PC-3 (cell line): Measurements from ENCODE around the gene MEGF10. TPM values are rescaled to one million over a fixed set of nuclear protein-coding genes. Genes with fewer than 3 reads are reported as not detected.

ENCODE experiments used
- ATAC-seq: fragments of 200-7000 bp; cut with Tn5 transposase; 2 replicates; pipeline ENCODE4 v1.9.1; 2020; ENCODE audit warnings: mild to moderate bottlenecking, moderate library complexity
- BruUV-seq: library from RNA; stranded (reverse); fragments of 400-500 nt; replicated peaks from 2 replicates; lab custom pipeline; 2021; lab: Mats Ljungman, UMichigan
- CTCF ChIA-PET: fragments of 300-600 bp; sonication (Branson Sonifier 250); formaldehyde crosslinking; loops from one replicate; lab custom pipeline; 2022; ENCODE audit warnings: antibody characterized with exemption; lab: Charles Lee
- POLR2A ChIA-PET: fragments of 300-600 bp; sonication (Branson Sonifier 250); formaldehyde crosslinking; loops from one replicate; lab custom pipeline; 2022; ENCODE audit warnings: antibody characterized with exemption; ENCODE audit not compliant: unreplicated experiment; lab: Charles Lee
- DNase-seq: peaks from one replicate; pipeline ENCODE4 v3.0.0-alpha.2; 2015
- H2AFZ ChIP-seq: fragments of 300-600 bp; sonication (generic); 2 replicates; pipeline ENCODE4 v1.6.0; 2016; ENCODE audit warnings: antibody characterized with exemption, low read length
- H3F3A ChIP-seq: fragments of 300-600 bp; sonication (generic); one replicate; pipeline ENCODE4 v1.6.0; 2017; ENCODE audit warnings: antibody characterized with exemption, low read length, control low read depth, mild to moderate bottlenecking; ENCODE audit not compliant: unreplicated experiment
- H3K27ac ChIP-seq: fragments of 300-600 bp; sonication (generic); 2 replicates; pipeline ENCODE4 v1.5.1; 2016; ENCODE audit warnings: mild to moderate bottlenecking, low read length
- H3K27me3 ChIP-seq: fragments of 300-600 bp; sonication (generic); 2 replicates; pipeline ENCODE4 v1.6.1; 2016; ENCODE audit warnings: low read length, mixed read lengths
- H3K36me3 ChIP-seq: fragments of 300-600 bp; sonication (generic); 2 replicates; pipeline ENCODE4 v1.6.1; 2016; ENCODE audit warnings: low read depth, mixed run types, low read length, mixed read lengths
- H3K4me1 ChIP-seq: fragments of 300-600 bp; sonication (generic); 2 replicates; pipeline ENCODE4 v1.5.1; 2016; ENCODE audit warnings: low read length; ENCODE audit not compliant: insufficient read depth
- H3K4me2 ChIP-seq: fragments of 300-600 bp; sonication (generic); 2 replicates; pipeline ENCODE4 v1.6.0; 2016; ENCODE audit warnings: low read length
- H3K4me3 ChIP-seq: fragments of 300-600 bp; sonication (generic); 2 replicates; pipeline ENCODE4 v1.5.1; 2016; ENCODE audit warnings: mild to moderate bottlenecking, low read length, mixed read lengths
- H3K79me2 ChIP-seq: fragments of 300-600 bp; sonication (generic); 2 replicates; pipeline ENCODE4 v1.6.1; 2017; ENCODE audit warnings: low read length, mixed read lengths
- H3K9ac ChIP-seq: fragments of 300-600 bp; sonication (generic); 2 replicates; pipeline ENCODE4 v1.6.0; 2016; ENCODE audit warnings: mild to moderate bottlenecking, low read length
- H3K9me2 ChIP-seq: fragments of 300-600 bp; sonication (generic); replicated peaks from 2 replicates; pipeline ENCODE4 v1.6.1; 2016; ENCODE audit warnings: mixed run types, low read length, mixed read lengths
- H3K9me3 ChIP-seq: fragments of 300-600 bp; sonication (generic); 2 replicates; pipeline ENCODE4 v1.6.1; 2016; ENCODE audit warnings: low read length, mixed read lengths
- H4K20me1 ChIP-seq: fragments of 300-600 bp; sonication (generic); 2 replicates; pipeline ENCODE4 v1.6.1; 2016; ENCODE audit warnings: low read length, mixed read lengths
- EZH2 ChIP-seq: fragments of 300-600 bp; sonication (generic); IDR thresholded peaks from one replicate; pipeline ENCODE4 v1.6.1; 2017; ENCODE audit warnings: antibody characterized with exemption, mild to moderate bottlenecking, low read length; ENCODE audit not compliant: unreplicated experiment
- EZH2phosphoT487 ChIP-seq: fragments of 300-600 bp; sonication (generic); IDR thresholded peaks from 2 replicates; pipeline ENCODE4 v1.6.1; 2018; ENCODE audit warnings: mild to moderate bottlenecking, antibody characterized with exemption, low read length, borderline replicate concordance
- intact Hi-C: fragments of 100-400 bp; cut with micrococcal nuclease; formaldehyde crosslinking; loops from 2 replicates; pipeline ENCODE4 v1.9.0; 2023
- total RNA-seq: library from RNA; depleted of rRNA; stranded (reverse); fragments of >200 nt; gene quantifications from 2 replicates; pipeline ENCODE4 v1.2.3, GENCODE V29; 2014
- TF ChIP-seq, protein P1 (sequence below): fragments of 300-600 bp; sonication (generic); conservative IDR thresholded peaks from 2 replicates; pipeline ENCODE4 v1.5.1; 2017; ENCODE audit warnings: antibody characterized with exemption, low read depth, mild to moderate bottlenecking, low read length

Gene MEGF10
- total RNA-seq, 1 experiment from 2014 or later = not detected

DNA sequence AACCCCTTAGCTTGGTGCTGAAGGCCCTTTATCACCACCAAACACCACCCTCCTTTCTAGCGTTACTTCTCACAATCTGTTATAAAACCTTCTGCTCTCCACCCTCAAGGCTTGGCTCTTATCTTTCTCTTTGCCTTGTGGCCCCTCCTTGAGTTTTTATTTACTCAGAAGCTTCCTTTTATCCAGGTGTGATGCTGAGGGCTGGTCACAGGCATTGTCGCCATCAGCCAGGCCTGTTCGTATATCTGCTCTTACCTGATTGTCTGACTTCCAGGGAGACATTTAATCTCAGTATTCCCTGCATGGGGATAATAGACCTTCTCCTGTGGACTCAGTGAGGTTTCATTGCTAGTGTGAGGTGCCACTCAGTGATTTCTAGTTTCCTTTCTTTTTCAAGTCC is 34.2 kb downstream of the MEGF10 start:
- no peak for ATAC-seq

DNA sequence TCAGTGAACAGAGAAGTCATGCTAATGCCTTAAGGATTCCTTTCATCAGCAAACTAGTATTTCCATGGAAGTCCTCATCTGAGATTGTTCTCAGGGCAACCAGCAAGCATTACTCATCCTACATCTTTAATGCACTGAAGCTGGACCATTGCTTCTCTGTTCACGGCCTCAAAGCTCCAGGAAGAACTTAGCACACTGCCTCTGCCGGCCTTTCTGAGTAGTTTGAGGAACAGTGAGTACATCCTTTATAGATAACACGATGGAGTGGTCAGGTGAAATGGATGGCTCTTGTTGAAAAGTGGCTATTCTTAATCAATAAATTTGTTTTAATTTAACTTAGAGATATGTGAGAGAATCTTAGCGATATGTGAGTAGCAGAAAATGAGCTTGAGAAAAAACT is 35.8 kb downstream of the MEGF10 start:
- no TSS peak for BruUV-seq
- H3K4me2 ChIP-seq = no peak overlapping the region
- TF ChIP-seq, protein P1, sequence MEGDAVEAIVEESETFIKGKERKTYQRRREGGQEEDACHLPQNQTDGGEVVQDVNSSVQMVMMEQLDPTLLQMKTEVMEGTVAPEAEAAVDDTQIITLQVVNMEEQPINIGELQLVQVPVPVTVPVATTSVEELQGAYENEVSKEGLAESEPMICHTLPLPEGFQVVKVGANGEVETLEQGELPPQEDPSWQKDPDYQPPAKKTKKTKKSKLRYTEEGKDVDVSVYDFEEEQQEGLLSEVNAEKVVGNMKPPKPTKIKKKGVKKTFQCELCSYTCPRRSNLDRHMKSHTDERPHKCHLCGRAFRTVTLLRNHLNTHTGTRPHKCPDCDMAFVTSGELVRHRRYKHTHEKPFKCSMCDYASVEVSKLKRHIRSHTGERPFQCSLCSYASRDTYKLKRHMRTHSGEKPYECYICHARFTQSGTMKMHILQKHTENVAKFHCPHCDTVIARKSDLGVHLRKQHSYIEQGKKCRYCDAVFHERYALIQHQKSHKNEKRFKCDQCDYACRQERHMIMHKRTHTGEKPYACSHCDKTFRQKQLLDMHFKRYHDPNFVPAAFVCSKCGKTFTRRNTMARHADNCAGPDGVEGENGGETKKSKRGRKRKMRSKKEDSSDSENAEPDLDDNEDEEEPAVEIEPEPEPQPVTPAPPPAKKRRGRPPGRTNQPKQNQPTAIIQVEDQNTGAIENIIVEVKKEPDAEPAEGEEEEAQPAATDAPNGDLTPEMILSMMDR = peak; percentile 42; the same call in 1 of the 2 replicates
- no peak for TF ChIP-seq EZH2
- H3K36me3 ChIP-seq = no peaks in the 10 kb centered on the region
- intact Hi-C loops = no loop called here
- H2AFZ ChIP-seq = no peak overlapping the region
- DNase-seq (peak; percentile 34), ATAC-seq (no peak)
- H3K4me3 ChIP-seq = no peak overlapping the region
- H3K9me3 ChIP-seq = no peaks in the 10 kb centered on the region
- H3K9me2 ChIP-seq = no peaks in the 10 kb centered on the region
- H3K27ac ChIP-seq = no peak overlapping the region
- no peaks in the 10 kb centered on the region for H3K79me2 ChIP-seq
- peaks cover 62% of the 10 kb centered on the region for H3K27me3 ChIP-seq
- no peak overlapping the region for H3K9ac ChIP-seq
- no peaks in the 10 kb centered on the region for H3K4me1 ChIP-seq
- H3F3A ChIP-seq = no peaks in the 10 kb centered on the region
- ChIA-PET POLR2A (no interaction called here), CTCF (no interaction called here)
- no peaks in the 10 kb centered on the region for H4K20me1 ChIP-seq

More for the DNA sequence above, 34.2 kb downstream of the MEGF10 start:
- no peak overlapping the region for H3K27ac ChIP-seq
- DNase-seq = no peak
- BruUV-seq = no TSS peak
- no peak overlapping the region for H3K4me2 ChIP-seq
- POLR2A ChIA-PET = no interaction called here
- CTCF ChIA-PET = interaction anchor here (0.8 kb wide), 1 partner anchor 486 kb away, joined by 5 read pairs; no protein-coding TSS in a partner anchor
- TF ChIP-seq, protein P1 = no peak
- TF ChIP-seq EZH2phosphoT487 (no peak), EZH2 (no peak)
- intact Hi-C loops = no loop called here
- H3F3A ChIP-seq = no peaks in the 10 kb centered on the region
- no peaks in the 10 kb centered on the region for H3K9me2 ChIP-seq
- H3K9me3 ChIP-seq = no peaks in the 10 kb centered on the region
- peaks cover 53% of the 10 kb centered on the region for H3K27me3 ChIP-seq
- no peak overlapping the region for H2AFZ ChIP-seq
- H4K20me1 ChIP-seq = no peaks in the 10 kb centered on the region
- no peaks in the 10 kb centered on the region for H3K4me1 ChIP-seq
- H3K79me2 ChIP-seq = no peaks in the 10 kb centered on the region
- H3K4me3 ChIP-seq = no peak overlapping the region
- H3K36me3 ChIP-seq = no peaks in the 10 kb centered on the region
- H3K9ac ChIP-seq = no peak overlapping the region

DNA sequence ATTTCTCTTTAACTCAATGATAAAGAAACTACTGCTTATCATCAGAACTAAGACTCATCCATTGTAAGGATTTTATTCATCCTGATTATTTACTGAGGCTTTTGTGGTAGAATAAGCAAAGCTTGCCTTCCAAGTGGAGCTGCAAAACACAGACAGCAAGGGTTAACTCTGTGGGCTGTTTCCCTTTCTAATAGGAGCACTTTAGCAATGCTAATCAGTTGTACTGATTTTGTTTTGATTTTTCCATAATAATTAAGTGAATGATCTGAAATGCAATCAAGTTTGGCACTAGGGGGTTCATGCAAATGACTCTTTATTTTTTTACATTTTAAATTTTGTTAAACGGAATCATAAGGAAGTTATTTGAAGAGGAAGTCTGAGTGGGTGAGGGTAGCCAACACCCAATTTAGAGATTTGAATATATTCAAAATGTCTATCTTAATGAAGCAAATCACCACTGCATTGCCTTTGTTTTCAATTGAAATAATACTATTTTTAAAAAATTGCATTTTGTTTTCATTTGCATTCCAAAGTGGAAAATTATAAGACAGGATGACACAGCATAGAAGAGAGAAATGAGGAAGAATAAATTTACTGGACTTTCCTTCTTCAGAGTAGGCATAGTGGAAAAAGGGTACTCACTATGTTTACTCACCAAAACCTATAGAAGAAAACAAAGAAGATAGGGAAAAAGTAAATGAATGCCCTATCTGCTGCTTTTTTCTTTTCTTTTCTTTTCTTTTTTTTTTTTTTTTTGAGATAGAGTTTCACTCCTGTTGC is 36.6 kb downstream of the MEGF10 start:
- no peaks in the 10 kb centered on the region for H3K9me2 ChIP-seq
- no peak for TF ChIP-seq EZH2phosphoT487
- TF ChIP-seq EZH2 = no peak
- TF ChIP-seq, protein P1 = no peak
- no peak overlapping the region for H3K4me2 ChIP-seq
- peaks cover 57% of the 10 kb centered on the region for H3K27me3 ChIP-seq
- no peak overlapping the region for H3K4me3 ChIP-seq
- ChIA-PET CTCF (no interaction called here), POLR2A (no interaction called here)
- H4K20me1 ChIP-seq = no peaks in the 10 kb centered on the region
- intact Hi-C loops = no loop called here
- no peaks in the 10 kb centered on the region for H3K79me2 ChIP-seq
- H2AFZ ChIP-seq = no peak overlapping the region
- DNase-seq = no peak
- ATAC-seq = no peak
- no peaks in the 10 kb centered on the region for H3K4me1 ChIP-seq
- H3F3A ChIP-seq = no peaks in the 10 kb centered on the region
- no peak overlapping the region for H3K9ac ChIP-seq
- no peaks in the 10 kb centered on the region for H3K36me3 ChIP-seq
- H3K27ac ChIP-seq = no peak overlapping the region
- H3K9me3 ChIP-seq = no peaks in the 10 kb centered on the region
- no TSS peak for BruUV-seq
